Measurements from ENCODE around the gene GPR78.

GPR78 gene

GRCh38 chr4:8587469-8588195 is 7.4 kb downstream of the GPR78 start:
- no peak for DNase-seq

- DNase-seq = no peak
Observed at GRCh38 chr4:8588196-8588470, 7.9 kb downstream of the GPR78 start.

- DNase-seq = no peak
Observed at GRCh38 chr4:8589336-8589735, 9.1 kb downstream of the GPR78 start.

- DNase-seq = no peak
Observed at GRCh38 chr4:8589823-8590545, 9.8 kb downstream of the GPR78 start.

GRCh38 chr4:8590546-8590880 is 10.3 kb downstream of the GPR78 start:
- no peak for DNase-seq

GRCh38 chr4:8591114-8591513 is 10.9 kb downstream of the GPR78 start:
- DNase-seq = no peak

- DNase-seq = no peak
Observed at GRCh38 chr4:8591626-8592365, 11.6 kb downstream of the GPR78 start.

GRCh38 chr4:8592366-8593263 is 12.4 kb downstream of the GPR78 start, which contains the start of gene CPZ:
Gene CPZ, plus strand, starts transcription at chr4:8592765. Its CDS starts 69 bp downstream, at chr4:8592834.
- no peak for DNase-seq

- DNase-seq = no peak
Observed at GRCh38 chr4:8593264-8594096, 13.3 kb downstream of the GPR78 start.

GRCh38 chr4:8594097-8595038 is 14.2 kb downstream of the GPR78 start:
- no peak for DNase-seq

- no peak for DNase-seq
Observed at GRCh38 chr4:8595237-8596087, 15.3 kb downstream of the GPR78 start.

GRCh38 chr4:8596891-8597290 is 16.7 kb downstream of the GPR78 start:
- DNase-seq = no peak

GRCh38 chr4:8597319-8597718 is 17.1 kb downstream of the GPR78 start:
- DNase-seq = no peak

GRCh38 chr4:8597791-8598190 is 17.6 kb downstream of the GPR78 start:
- DNase-seq = no peak

- DNase-seq = no peak
Observed at GRCh38 chr4:8598391-8599090, 18.3 kb downstream of the GPR78 start.

- DNase-seq = no peak
Observed at GRCh38 chr4:8599091-8599460, 18.9 kb downstream of the GPR78 start.

- no peak for DNase-seq
Observed at GRCh38 chr4:8599657-8600056, 19.5 kb downstream of the GPR78 start.

- DNase-seq = no peak
Observed at GRCh38 chr4:8600266-8600665, 20.1 kb downstream of the GPR78 start.

GRCh38 chr4:8600686-8601085 is 20.5 kb downstream of the GPR78 start:
- DNase-seq = no peak

All from NCI-H1436 treated with DMSO at 0.1 percent for 48 hours (cell line).